LHCN-M2 (cell line): Measurements from ENCODE around the gene GRSF1. TPM values are rescaled to one million over a fixed set of nuclear protein-coding genes. Genes with fewer than 3 reads are reported as not detected.
"Not testable (repeated sequence)": the region's sequence is repeated elsewhere in the genome, so short reads cannot be mapped to it uniquely, and the experiment has no call there.

Experiments
- DNase-seq: peaks from one replicate; pipeline ENCODE4 v3.0.0-alpha.2; 2012; ENCODE audit warnings: low read depth
- total RNA-seq: library from RNA; depleted of rRNA; stranded (reverse); fragments of >200 nt; gene quantifications from 2 replicates; pipeline ENCODE4 v1.2.3, GENCODE V29; 2014

The GRSF1 gene
- total RNA-seq, 1 experiment from 2014 or later = 113 TPM

DNA sequence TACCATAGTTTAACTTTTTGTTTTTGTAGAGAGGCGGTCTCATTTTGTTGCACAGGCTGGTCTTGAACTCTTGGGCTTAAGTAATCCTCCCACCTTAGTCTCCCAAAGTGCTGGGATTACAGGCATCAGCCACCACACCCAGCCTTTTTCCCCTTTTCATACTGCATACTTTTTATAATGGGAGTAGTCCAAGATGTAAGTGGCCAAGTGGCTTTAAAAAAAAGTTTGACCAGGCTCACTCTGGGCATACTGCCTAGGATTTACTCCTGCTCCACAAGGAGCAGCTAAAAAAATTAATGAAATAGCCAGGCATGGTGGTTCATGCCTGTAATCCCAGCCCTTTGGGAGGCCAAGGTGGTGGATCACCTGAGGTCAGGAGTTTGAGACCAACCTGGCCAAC is 6.0 kb downstream of the GRSF1 start:
- DNase-seq = no peak

DNA sequence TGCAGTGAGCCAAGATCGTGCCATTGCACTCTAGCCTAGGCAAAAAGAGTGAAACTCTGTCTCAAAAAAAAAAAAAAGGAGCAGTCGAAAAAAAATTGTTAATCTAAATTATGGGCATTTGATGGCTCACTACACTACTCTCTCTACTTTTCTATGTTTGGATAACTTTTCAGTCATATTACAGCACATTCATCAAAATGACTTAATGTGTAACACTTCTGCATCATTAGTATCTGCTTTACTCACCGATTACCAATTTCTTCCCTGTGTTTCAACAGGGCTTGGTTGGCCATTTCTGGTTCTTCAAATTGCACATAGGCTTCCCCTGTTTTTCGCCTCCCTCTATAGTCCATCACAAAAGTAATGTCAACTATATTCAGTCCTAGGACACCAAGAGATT is 8.4 kb downstream of the GRSF1 start:
- DNase-seq = no peak

GRCh38 chr4:70830054-70830453 is 9.6 kb downstream of the GRSF1 start:
- no peak for DNase-seq

DNA sequence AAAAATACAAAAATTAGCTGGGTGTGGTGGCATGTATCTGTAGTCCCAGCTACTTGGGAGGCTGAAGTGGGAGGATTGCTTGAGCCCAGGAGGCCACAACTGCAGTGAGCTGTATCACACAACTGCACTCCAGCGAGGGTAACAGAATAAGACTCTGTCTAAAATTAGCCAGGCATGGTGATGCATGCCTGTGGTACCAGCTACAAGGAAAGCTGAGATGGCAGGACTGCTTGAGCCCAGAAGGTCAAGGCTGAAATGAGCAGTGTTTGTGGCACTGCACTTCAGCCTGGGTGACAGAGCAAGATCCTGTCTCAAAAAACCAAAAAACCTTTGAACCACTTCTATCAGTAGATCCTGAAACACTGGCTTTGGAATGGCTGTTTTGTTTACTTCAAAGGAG is 10.2 kb downstream of the GRSF1 start:
- no peak for DNase-seq

GRCh38 chr4:70829015-70829414 is 10.7 kb downstream of the GRSF1 start:
- DNase-seq = no peak

DNA sequence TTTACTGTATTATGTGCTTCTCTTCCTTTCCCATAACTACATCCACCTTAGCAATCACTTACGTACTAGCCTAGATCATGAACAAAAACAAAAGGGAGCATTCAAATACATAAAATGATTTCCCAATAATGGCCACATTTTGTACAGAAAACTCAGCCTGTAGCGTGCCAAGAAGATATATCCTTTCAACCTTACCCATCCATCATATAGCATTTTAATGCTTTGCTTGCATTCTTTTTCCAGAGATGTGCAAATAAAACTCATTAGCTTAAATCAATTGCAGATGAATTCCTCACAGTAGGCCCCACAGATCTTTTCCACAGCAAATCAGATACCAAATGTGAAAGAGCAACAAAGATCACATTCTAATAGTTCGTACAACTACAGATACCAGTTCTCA is 20.8 kb downstream of the GRSF1 start:
- no peak for DNase-seq

DNA sequence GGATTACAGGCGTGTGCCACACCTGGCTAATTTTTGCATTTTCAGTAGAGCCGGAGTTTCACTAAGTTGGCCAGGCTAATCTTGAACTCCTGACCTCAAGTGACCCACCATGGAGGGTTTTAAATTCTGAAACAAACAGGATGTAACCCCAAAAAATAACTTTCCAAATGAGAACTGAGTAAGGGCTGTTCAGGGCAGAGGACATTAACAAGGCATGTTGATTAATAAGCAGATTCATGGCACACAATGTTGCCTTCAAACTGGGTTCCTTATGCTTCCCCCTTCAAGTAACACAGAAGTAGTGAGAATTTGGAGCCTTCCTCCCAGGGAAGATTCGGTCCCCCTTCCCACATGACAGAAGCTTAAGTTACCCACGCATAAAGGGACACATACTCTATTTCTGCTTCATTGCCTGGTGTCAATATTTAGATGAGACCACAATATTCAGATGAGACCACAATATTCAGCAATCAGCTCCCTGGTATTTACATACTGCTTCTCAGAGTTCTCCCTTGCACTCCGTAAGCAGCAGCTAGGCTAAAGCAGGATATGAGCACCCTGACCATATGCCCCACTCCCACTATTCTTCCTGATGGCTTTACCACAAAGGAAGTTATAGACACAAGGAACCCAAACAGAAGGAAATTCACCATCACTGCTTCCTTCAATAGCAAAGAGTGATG is 21.4 kb downstream of the GRSF1 start:
- DNase-seq = no peak

- no peak for DNase-seq
Measured at GRCh38 chr4:70816894-70817293, 22.8 kb downstream of the GRSF1 start.

DNA sequence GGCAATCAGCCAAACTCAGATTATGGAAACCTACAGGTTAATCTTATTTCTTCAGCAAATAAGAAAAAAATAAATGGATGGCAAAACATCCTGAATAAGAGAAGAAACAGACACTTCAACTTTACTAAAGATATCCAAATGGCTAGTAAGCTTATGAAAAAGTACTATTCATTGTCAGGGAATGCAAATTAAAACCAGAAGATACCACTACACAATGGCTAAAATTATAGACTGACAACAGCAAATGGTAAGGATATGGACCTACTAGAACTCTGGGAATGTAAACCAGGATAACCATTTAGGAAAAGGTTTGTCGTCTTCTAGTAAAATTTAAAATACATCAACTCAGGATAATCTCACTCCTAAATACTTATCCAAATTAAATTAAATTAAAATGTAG is 24.3 kb downstream of the GRSF1 start:
- peak; percentile 8 for DNase-seq

DNA sequence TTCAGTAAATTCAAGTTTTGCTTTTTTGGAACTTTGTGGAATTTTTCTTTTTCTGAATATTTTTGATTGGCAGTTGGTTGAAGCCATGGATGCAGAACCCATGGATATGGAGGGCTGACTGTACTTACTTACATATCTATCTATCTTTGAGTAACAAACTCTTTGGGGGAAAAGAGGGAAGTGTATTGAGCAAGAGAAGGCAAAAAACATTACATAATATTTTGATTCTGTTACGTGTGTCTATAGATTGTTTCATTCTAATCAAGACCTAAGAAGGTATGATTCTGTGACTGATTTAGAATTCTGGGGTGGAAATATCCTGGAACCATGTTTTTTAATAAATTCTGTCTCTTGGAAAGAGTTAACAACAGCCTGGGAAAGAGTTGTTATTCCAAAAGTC is 31.5 kb downstream of the GRSF1 start:
- no peak for DNase-seq

- no peak for DNase-seq
Measured at GRCh38 chr4:70802928-70803580, 36.6 kb downstream of the GRSF1 start.

- no peak for DNase-seq
Measured at GRCh38 chr4:70801265-70801809, 38.4 kb downstream of the GRSF1 start.

DNA sequence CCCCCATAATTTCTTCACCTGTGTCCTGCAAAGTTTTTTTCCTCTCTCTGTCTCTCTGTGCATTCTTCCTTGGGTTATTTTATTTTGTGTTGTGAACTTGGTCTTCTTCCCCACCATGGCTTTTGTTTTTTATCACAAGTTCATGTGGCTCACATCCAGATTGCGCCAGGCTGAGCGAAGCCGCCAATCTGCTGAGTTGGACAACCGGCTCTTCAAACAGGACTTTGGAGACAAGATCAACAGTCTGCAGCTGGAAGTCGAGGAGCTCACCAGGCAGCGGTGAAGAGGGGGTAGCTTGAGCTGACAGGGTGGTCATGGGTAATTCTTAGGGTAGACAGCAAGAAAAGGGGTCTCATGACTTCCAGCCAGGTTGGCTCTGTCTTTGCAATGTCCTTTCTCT is 46.1 kb downstream of the GRSF1 start:
- DNase-seq = no peak

GRCh38 chr4:70788733-70789132 is 51.0 kb downstream of the GRSF1 start:
- no peak for DNase-seq

GRCh38 chr4:70787496-70787895 is 52.2 kb downstream of the GRSF1 start:
- DNase-seq = no peak

- DNase-seq = no peak
Measured at GRCh38 chr4:70783096-70783495, 56.6 kb downstream of the GRSF1 start.

- DNase-seq = no peak
Measured at GRCh38 chr4:70778888-70779422, 60.7 kb downstream of the GRSF1 start.

GRCh38 chr4:70772929-70773555 is 66.6 kb downstream of the GRSF1 start:
- DNase-seq = no peak

DNA sequence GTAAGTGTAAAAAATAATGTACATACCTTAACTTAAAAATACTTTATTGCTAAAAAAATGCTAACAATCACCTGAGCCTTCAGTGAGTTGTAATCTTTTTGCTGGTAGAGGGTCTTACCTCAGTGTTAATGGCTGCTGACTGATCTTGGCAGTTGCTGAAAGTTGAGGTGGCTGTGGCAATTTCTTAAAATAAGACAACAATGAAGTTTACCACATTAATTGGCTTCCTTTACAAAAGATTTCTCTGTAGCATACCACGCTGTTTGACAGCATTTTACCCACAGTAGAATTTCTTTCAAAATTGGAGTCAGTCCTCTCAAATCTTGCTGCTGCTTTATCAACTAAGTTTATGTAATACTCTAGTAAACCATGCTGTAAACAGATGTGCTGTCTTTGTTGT is 70.3 kb downstream of the GRSF1 start:
- DNase-seq = not testable (repeated sequence)

GRCh38 chr4:70768301-70768948 is 71.3 kb downstream of the GRSF1 start:
- peak; percentile 42 for DNase-seq
